GM10266 (cell line): Measurements from ENCODE around the gene ENAH.
A peak's percentile ranks its signal among the peaks of the same experiment; 100 is the strongest.
"Not testable (repeated sequence)": the region's sequence is repeated elsewhere in the genome, so short reads cannot be mapped to it uniquely, and the experiment has no call there.

Source experiments
- DNase-seq: peaks from one replicate; pipeline ENCODE4 v3.0.0; 2012; ENCODE audit errors: extremely low spot score
- CTCF ChIP-seq: IDR thresholded peaks from 2 replicates; pipeline ENCODE4 v1.5.1; 2012; ENCODE audit warnings: mild to moderate bottlenecking, low read depth; ENCODE audit not compliant: control insufficient read depth, insufficient read depth; ENCODE audit errors: missing control alignments

The ENAH gene

DNA sequence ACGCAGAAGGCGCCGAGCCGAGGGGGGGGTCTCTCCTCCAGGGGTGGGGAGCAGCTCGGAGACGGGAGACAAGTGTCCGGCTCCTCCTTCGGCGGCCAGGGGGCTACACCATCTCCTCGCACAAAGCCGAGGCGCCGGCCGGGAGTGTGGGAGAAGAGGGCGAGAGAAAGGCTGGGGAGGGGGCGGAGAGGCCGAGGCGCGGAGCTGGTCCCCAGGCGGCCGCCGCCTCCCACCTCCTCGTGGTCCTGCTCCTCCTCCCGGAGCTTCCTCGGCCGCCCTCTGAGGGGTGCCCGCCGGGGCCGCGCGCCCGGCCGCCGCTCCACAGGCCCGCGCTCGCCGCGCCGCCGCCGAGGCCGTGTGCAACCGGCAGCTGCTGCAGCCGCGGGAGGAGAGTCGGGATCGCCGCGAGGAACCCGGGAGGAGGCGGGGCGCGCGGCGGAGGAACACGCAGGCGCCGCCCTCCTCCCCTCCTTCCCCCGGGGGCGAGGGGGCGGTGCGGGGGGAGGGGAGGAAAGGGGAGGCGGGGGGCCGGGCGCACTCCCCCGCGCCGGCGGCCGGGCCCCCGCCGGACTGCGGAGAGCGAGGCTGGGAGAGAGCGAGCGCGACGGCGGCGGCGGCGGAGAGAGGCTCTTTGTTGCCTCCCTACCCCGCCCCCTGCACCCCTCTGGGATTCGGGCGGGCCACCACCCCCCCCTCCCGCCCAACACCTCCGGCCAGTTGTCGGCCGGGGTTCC is at the start of gene ENAH:
ENAH (minus strand) TSS at position 395 of the 734 bp plus-strand sequence. CDS start 433 bp downstream, outside the sequence.
- TF ChIP-seq CTCF: no peak
- peak; percentile 74 for DNase-seq

GRCh38 chr1:225700889-225701465 is 48.1 kb upstream of the ENAH start:
- DNase-seq: no peak

GRCh38 chr1:225700164-225700821 is 47.4 kb upstream of the ENAH start:
- no peak for DNase-seq
- no peak for TF ChIP-seq CTCF

More at GRCh38 chr1:225700889-225701465, 48.1 kb upstream of the ENAH start:
- no peak for TF ChIP-seq CTCF

DNA sequence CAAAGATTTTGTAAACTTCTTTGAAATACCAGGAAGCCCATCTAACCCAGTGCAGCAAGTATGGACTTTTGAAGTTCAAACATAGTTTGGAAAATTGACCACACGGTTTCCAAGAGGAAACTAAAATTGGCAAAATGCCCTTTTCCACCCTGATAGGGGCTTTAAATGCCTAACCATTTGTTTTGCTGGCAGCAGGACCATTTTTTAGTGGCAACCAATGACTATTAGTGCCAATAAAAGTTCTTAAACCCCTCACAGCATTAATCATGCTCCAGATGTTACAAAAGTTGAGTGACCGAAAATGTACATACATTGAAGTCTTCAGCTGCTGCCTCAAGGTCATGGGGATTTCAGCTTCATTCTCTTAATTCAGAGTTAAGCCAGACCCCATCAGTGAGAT is 46.4 kb upstream of the ENAH start:
- no peak for TF ChIP-seq CTCF
- no peak for DNase-seq

DNA sequence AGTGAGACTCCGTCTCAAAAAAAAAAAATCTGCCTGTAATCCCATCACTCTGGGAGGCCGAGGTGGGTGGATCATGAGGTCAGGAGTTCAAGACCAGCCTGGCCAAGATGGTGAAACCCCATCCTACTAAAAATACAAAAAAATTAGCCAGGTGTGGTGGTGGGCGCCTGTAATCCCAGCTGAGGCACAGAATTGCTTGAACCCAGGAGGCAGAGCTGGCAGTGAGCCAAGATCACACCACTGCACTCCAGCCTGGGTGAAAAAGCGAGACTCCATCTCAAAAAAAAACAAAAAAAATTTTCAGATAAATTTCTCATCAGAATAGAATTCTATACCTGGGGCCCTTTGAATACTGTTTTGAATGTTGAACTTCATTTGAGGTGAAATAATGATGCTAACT is 45.3 kb upstream of the ENAH start:
- DNase-seq: not testable (repeated sequence)

DNA sequence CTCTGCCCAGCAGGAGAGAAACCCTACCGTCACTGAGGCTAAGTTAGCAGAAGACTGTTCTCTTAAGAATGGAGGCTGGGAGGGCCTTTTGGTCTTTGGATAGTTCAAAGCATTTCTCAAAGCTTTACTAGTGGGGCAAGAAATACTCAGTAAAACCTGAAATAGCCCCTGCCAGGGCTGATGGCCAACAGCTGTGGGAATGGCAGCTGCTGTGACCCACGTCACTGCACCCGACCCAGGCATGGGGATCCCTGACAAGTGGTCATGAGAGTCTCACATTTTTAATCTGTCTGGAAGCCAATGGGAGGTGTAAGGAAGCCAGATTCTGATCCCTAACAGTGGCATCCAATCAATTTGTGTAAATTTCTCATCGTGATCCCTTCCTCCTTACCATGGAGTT is 44.5 kb upstream of the ENAH start:
- no peak for TF ChIP-seq CTCF
- DNase-seq: no peak

DNA sequence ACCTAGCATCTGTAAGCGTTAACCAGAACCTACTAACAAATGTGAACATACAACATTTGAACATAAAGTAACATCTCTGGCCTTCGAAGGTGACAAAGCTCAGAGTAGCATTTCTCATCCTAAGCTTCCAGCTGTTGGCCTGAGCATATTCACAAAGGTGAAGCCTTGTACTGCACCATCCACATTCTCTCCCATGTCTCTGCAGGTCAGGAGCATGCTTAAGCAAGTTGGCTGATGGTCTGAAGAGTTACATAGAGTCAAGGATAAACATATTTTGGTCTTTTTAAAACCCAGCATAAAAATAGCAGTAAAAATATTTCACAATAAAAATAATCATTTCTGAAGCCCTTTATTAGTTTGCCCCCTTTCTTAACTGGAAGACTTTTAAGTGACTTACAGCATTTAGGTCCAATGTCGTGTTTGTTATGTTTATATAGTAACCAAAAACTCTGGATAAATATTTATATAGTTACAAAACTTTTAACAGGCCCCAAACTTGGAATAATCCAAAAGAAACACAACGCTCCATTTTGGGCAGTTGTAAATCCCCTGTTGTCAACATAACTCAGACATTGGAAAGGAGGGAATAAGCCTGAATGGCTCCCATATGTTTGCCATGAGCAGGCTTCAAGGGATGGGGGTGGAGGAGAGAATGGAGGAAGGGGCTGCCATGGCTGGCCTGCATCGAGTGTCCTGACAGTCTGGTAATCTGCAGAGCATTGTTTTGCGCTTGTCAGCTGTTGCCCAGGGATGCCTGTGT is 42.8 kb upstream of the ENAH start:
- no peak for DNase-seq
- TF ChIP-seq CTCF: no peak
